ENCODE measurements around the gene ECHS1.
"Not testable (repeated sequence)": the region's sequence is repeated elsewhere in the genome, so short reads cannot be mapped to it uniquely, and the experiment has no call there.

GRCh38 chr10:133322064-133322709, 51.0 kb downstream of the ECHS1 start:
- TF ChIP-seq CTCF (tag by site-specific recombination; IDR thresholded peaks at IDR 0.05); ZNF510 (tag by site-specific recombination; IDR thresholded peaks at IDR 0.05; ENCODE audit: insufficient replicate concordance); ZNF549 (tag by site-specific recombination; IDR thresholded peaks at IDR 0.05); ZNF416 (tag by site-specific recombination; IDR thresholded peaks at IDR 0.05); PRDM1 (tag by site-specific recombination; IDR thresholded peaks at IDR 0.05); OVOL3 (tag by site-specific recombination; IDR thresholded peaks at IDR 0.05); TSHZ1 (tag by site-specific recombination; IDR thresholded peaks at IDR 0.05; ENCODE audit: borderline replicate concordance); ZNF76 (tag by site-specific recombination; IDR thresholded peaks at IDR 0.05; ENCODE audit: borderline replicate concordance, low read depth); PRDM4 (tag by site-specific recombination; IDR thresholded peaks at IDR 0.05); ZBTB21 (tag by site-specific recombination; IDR thresholded peaks at IDR 0.05); YY1 (tag by site-specific recombination; IDR thresholded peaks at IDR 0.05); ZNF747 (tag by site-specific recombination; IDR thresholded peaks at IDR 0.05); RBAK (tag by site-specific recombination; IDR thresholded peaks at IDR 0.05): not testable (repeated sequence)
